ENCODE measurements around the gene GATM.

DNA sequence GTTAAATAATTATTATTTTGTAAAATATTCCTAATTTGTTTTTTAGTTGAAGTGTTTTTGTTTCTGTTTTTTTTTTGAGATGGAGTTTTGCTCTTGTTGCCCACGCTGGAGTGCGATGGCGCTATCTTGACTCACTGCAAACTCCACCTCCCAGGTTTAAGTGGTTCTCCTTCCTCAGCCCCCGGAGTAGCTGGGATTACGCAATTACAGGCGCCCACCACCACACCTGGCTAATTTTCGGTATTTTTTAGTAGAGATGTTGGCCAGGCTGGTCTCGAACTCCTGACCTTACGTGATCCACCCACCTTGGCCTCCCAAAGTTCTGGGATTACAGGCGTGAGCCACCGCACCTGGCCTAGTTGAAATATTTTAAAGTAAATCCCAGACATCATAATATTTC lies 48.7 kb upstream of the GATM start:
- TF ChIP-seq, protein P1, sequence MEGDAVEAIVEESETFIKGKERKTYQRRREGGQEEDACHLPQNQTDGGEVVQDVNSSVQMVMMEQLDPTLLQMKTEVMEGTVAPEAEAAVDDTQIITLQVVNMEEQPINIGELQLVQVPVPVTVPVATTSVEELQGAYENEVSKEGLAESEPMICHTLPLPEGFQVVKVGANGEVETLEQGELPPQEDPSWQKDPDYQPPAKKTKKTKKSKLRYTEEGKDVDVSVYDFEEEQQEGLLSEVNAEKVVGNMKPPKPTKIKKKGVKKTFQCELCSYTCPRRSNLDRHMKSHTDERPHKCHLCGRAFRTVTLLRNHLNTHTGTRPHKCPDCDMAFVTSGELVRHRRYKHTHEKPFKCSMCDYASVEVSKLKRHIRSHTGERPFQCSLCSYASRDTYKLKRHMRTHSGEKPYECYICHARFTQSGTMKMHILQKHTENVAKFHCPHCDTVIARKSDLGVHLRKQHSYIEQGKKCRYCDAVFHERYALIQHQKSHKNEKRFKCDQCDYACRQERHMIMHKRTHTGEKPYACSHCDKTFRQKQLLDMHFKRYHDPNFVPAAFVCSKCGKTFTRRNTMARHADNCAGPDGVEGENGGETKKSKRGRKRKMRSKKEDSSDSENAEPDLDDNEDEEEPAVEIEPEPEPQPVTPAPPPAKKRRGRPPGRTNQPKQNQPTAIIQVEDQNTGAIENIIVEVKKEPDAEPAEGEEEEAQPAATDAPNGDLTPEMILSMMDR (IDR thresholded peaks at IDR 0.05; ENCODE audit: poor library complexity), result no peak
- TF ChIP-seq EZH2phosphoT487 (IDR thresholded peaks at IDR 0.05; ENCODE audit: low read depth, severe bottlenecking, unreplicated experiment), result no peak
